GM21576 (cell line): ENCODE data around the gene SH3TC1.
A peak's percentile ranks its signal among the peaks of the same experiment; 100 is the strongest.

Experiments
- ATAC-seq: cut with Tn5 transposase; IDR thresholded peaks from one replicate; pipeline ENCODE4 v1.9.1; 2021; ENCODE audit warnings: mild to moderate bottlenecking, moderate library complexity; ENCODE audit not compliant: unreplicated experiment

Gene SH3TC1

GRCh38 chr4:8179771-8180170, 19.3 kb upstream of the SH3TC1 start:
- no peak for ATAC-seq

GRCh38 chr4:8180310-8181093, 18.6 kb upstream of the SH3TC1 start:
- no peak for ATAC-seq

GRCh38 chr4:8181119-8181518, 18.0 kb upstream of the SH3TC1 start:
- ATAC-seq = no peak

- ATAC-seq = no peak
Measured at GRCh38 chr4:8181844-8182243, 17.2 kb upstream of the SH3TC1 start.

- ATAC-seq = no peak
Measured at GRCh38 chr4:8182294-8182693, 16.8 kb upstream of the SH3TC1 start.

GRCh38 chr4:8182858-8183725, 16.0 kb upstream of the SH3TC1 start:
- no peak for ATAC-seq

- ATAC-seq = no peak
Measured at GRCh38 chr4:8184061-8184460, 15.0 kb upstream of the SH3TC1 start.

- ATAC-seq = no peak
Measured at GRCh38 chr4:8185295-8185694, 13.8 kb upstream of the SH3TC1 start.

- ATAC-seq = no peak
Measured at GRCh38 chr4:8185930-8186329, 13.2 kb upstream of the SH3TC1 start.

GRCh38 chr4:8188085-8188484, 11.0 kb upstream of the SH3TC1 start:
- no peak for ATAC-seq

- no peak for ATAC-seq
Measured at GRCh38 chr4:8188743-8189550, 10.1 kb upstream of the SH3TC1 start.

- no peak for ATAC-seq
Measured at GRCh38 chr4:8189551-8190466, 9.3 kb upstream of the SH3TC1 start.

GRCh38 chr4:8191136-8191747, 7.8 kb upstream of the SH3TC1 start:
- ATAC-seq = peak; percentile 50

GRCh38 chr4:8192748-8193738, 6.0 kb upstream of the SH3TC1 start:
- ATAC-seq = peak; percentile 82

- no peak for ATAC-seq
Measured at GRCh38 chr4:8194306-8195242, 4.5 kb upstream of the SH3TC1 start.

GRCh38 chr4:8195431-8195830, 3.7 kb upstream of the SH3TC1 start:
- no peak for ATAC-seq

GRCh38 chr4:8195841-8196458, 3.1 kb upstream of the SH3TC1 start:
- no peak for ATAC-seq
